Progenitor cell of endocrine pancreas (in vitro differentiated cells): ENCODE results near the gene NIM1K. TPM values are rescaled to one million over a fixed set of nuclear protein-coding genes. Genes with fewer than 3 reads are reported as not detected.
"Not testable (repeated sequence)": the region's sequence is repeated elsewhere in the genome, so short reads cannot be mapped to it uniquely, and the experiment has no call there.

Source experiments
- DNase-seq: peaks from one replicate; pipeline ENCODE4 v3.0.0; 2021; ENCODE audit warnings: low spot score; ENCODE audit not compliant: unreplicated experiment
- H3K27ac Mint-ChIP-seq: 2 replicates; pipeline ENCODE4 v1.8.0; 2021; ENCODE audit warnings: mild to moderate bottlenecking, moderate library complexity, mixed read lengths
- H3K27me3 Mint-ChIP-seq: 2 replicates; pipeline ENCODE4 v1.8.0; 2021; ENCODE audit warnings: mixed read lengths
- H3K36me3 Mint-ChIP-seq: 2 replicates; pipeline ENCODE4 v1.8.0; 2022; ENCODE audit warnings: mixed read lengths; ENCODE audit not compliant: insufficient read depth
- H3K4me1 Mint-ChIP-seq: 2 replicates; pipeline ENCODE4 v1.8.0; 2021; ENCODE audit warnings: low read depth, mixed read lengths
- H3K4me3 Mint-ChIP-seq: 2 replicates; pipeline ENCODE4 v1.8.0; 2021; ENCODE audit warnings: low read depth, mild to moderate bottlenecking, moderate library complexity, mixed read lengths
- H3K9me3 Mint-ChIP-seq: 2 replicates; pipeline ENCODE4 v1.8.0; 2021; ENCODE audit warnings: low read depth, mixed read lengths
- total RNA-seq: library from RNA; stranded (reverse); gene quantifications from 2 replicates; pipeline ENCODE4 v1.2.1, GENCODE V29; 2021
- TF ChIP-seq, protein P1 (sequence below): fragments of 200-600 bp; sonication (generic); IDR thresholded peaks from one replicate; pipeline ENCODE4 v1.5.0; 2021; ENCODE audit warnings: antibody characterized with exemption, mild to moderate bottlenecking; ENCODE audit not compliant: unreplicated experiment

Gene NIM1K
- total RNA-seq, 1 donor from 2014 or later: 0.19 TPM

DNA sequence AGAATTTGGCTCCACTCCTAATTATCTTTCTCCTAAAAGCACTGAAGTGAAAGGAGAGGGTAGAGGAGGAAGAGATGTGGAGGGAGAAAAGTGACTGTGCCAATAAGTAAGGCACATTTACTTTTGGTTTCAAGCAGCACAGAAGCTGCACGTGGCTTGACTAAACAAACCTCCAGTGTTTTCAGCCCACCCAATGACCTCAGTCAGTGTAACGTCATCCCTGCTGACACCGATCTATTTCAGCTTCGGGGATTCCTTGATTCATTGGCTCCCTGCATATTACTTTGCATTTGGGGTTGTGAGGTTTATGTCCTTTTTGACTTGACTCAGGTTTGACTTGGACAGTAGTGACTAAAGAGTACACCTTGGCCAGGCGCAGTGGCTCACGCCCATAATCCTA is 35.6 kb upstream of the NIM1K start:
- Mint-ChIP-seq H3K4me1 (no peaks in the 10 kb centered on the region), H3K27ac (no peak overlapping the region), H3K9me3 (no peaks in the 10 kb centered on the region), H3K4me3 (no peak overlapping the region), H3K27me3 (no peaks in the 10 kb centered on the region), H3K36me3 (peaks cover 16% of the 10 kb centered on the region)
- DNase-seq: no peak
- TF ChIP-seq, protein P1, sequence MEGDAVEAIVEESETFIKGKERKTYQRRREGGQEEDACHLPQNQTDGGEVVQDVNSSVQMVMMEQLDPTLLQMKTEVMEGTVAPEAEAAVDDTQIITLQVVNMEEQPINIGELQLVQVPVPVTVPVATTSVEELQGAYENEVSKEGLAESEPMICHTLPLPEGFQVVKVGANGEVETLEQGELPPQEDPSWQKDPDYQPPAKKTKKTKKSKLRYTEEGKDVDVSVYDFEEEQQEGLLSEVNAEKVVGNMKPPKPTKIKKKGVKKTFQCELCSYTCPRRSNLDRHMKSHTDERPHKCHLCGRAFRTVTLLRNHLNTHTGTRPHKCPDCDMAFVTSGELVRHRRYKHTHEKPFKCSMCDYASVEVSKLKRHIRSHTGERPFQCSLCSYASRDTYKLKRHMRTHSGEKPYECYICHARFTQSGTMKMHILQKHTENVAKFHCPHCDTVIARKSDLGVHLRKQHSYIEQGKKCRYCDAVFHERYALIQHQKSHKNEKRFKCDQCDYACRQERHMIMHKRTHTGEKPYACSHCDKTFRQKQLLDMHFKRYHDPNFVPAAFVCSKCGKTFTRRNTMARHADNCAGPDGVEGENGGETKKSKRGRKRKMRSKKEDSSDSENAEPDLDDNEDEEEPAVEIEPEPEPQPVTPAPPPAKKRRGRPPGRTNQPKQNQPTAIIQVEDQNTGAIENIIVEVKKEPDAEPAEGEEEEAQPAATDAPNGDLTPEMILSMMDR: no peak

DNA sequence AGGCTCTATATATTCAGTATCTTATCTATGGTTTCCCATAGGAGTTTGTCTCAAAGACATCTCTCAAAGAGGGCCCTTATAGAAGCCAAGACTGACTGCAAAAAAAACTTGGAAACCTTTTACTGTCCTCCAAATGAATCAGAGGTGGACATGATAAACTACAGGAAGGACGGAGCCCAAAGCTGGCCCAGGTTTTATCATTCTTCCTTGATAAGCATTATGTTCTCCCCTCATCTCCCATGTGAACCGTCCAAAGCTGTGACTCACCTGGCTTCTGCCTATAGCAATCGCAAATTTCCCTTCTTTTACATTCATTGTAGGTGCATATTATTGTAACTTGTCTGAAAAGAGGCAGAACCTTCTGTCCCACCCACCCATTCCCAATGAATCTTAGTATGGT is 35.0 kb upstream of the NIM1K start:
- H3K27me3 Mint-ChIP-seq: no peaks in the 10 kb centered on the region
- no peaks in the 10 kb centered on the region for H3K9me3 Mint-ChIP-seq
- no peak for DNase-seq
- TF ChIP-seq, protein P1: no peak
- H3K4me3 Mint-ChIP-seq: no peak overlapping the region
- H3K4me1 Mint-ChIP-seq: no peaks in the 10 kb centered on the region
- no peak overlapping the region for H3K27ac Mint-ChIP-seq
- peaks cover 19% of the 10 kb centered on the region for H3K36me3 Mint-ChIP-seq

DNA sequence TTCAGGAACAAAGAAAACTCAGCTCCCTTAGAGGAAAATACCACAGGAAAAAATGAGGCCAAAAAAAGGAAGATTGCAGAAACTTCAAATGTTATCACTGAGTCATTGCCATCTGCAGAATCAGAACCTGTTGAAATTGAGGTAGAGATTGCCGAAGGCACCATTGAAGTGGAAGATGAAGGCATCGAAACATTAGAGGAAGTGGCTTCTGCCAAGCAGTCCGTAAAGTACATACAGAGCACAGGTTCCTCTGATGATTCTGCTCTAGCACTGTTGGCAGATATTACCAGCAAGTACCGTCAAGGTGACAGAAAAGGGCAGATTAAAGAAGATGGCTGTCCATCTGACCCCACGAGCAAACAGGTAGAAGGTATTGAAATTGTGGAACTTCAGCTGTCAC is 30.8 kb upstream of the NIM1K start:
- Mint-ChIP-seq H3K4me1 (no peaks in the 10 kb centered on the region), H3K27ac (no peak overlapping the region), H3K4me3 (no peak overlapping the region), H3K9me3 (no peaks in the 10 kb centered on the region), H3K36me3 (peaks cover 23% of the 10 kb centered on the region), H3K27me3 (no peaks in the 10 kb centered on the region)
- DNase-seq: no peak
- TF ChIP-seq, protein P1: no peak

DNA sequence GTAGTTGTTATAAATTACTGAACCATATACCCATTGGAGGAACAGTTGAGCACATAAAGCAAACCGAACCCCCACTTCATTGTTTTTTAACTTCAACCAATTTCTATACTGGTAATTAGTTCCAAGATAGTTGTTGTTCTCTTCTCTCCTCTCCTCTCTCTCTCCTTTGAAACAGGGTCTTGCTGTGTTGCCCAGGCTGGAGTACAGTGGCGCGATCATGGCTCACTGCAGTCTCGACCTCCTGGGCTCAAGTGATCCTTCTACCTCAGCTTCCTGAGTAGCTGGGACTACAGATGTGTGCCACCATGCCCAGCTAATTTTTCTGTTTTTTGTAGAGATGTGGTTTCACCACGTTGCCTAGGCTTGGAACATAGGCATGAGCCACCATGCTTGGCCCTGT is 27.2 kb upstream of the NIM1K start:
- H3K27me3 Mint-ChIP-seq, H3K4me3 Mint-ChIP-seq, H3K4me1 Mint-ChIP-seq, H3K9me3 Mint-ChIP-seq, H3K27ac Mint-ChIP-seq, DNase-seq: not testable (repeated sequence)
- H3K36me3 Mint-ChIP-seq: peaks cover 18% of the 10 kb centered on the region

DNA sequence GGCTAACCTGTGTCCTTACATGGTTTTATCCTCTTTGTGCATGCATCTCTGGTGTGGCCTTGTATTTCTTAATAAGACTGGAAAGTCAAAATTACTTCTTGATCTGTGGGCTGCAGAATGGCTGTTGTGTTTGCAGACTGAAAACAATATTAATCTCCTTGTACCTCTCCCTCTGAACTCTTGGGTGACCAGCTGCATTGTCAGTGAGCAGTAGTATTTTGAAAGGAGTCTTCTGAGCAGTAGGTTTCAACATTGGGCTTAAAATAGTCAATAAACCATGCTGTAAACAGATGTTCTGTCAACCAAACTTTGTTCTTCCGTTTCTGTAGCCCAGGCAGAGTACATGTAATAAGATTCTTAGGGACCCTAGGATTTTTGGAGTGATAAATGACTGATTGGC is 26.7 kb upstream of the NIM1K start:
- Mint-ChIP-seq H3K4me1 (peaks cover 7% of the 10 kb centered on the region), H3K27ac (no peak overlapping the region), H3K36me3 (peaks cover 19% of the 10 kb centered on the region), H3K4me3 (no peak overlapping the region), H3K27me3 (no peaks in the 10 kb centered on the region), H3K9me3 (no peaks in the 10 kb centered on the region)
- no peak for DNase-seq
- TF ChIP-seq, protein P1: no peak

DNA sequence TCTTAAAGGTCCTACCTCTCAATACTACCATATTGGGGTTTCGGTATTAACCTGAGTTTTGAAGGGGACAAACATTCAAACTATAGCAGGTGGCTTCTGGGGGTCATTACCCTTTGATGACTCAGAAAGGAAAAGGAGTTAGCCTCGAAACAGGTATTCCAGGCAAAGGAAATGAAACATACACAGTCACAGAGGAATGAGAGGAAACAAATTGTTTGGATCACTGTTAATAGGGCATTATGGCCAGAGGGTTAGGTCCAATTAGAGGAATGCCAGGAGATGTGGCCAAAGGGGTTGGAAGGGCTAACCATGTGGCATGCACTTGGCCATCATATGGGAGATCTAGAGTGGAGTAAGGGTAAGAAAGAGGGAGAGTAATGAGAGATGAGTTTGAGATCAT is 23.9 kb upstream of the NIM1K start:
- Mint-ChIP-seq H3K27ac (peak overlapping the region; percentile 11), H3K27me3 (no peaks in the 10 kb centered on the region), H3K4me1 (peaks cover 7% of the 10 kb centered on the region), H3K36me3 (peaks cover 23% of the 10 kb centered on the region), H3K9me3 (no peaks in the 10 kb centered on the region), H3K4me3 (no peak overlapping the region)
- DNase-seq: no peak
- TF ChIP-seq, protein P1: no peak
